ENCODE data around the gene SH3BP1.
"Not testable (repeated sequence)": the region's sequence is repeated elsewhere in the genome, so short reads cannot be mapped to it uniquely, and the experiment has no call there.

The SH3BP1 gene

DNA sequence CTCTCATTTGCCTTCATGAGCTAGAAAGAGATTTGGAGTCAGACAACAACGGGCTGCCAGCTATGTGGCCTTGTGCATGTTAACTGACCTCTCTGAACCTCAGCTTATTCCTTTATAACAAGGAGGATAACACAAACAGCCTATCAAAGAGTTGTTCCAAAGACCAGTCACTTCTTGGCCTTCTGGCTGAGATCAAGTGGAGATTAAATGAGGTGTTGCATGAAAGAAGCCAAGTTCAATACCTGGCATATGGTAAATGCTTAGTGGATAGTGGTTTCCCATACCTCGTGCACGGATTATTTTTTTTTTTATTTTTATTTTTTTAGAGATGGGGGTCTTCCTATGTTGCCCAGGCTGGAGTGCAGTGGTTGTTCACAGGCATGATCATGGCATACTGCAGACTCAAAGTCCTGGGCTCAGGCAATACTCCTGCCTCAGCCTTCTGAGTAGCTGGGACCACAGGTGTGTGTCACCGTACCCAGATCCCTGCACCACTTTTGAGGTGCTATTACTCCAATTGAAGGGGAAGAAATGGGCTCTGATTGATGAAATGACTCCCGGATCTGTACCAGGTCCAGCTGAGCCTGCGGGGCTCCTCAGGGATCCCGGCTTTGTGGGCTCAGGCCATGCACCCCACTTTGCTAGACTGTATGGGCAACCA is 40.9 kb downstream of the SH3BP1 start:
- DNase-seq: no peak

DNA sequence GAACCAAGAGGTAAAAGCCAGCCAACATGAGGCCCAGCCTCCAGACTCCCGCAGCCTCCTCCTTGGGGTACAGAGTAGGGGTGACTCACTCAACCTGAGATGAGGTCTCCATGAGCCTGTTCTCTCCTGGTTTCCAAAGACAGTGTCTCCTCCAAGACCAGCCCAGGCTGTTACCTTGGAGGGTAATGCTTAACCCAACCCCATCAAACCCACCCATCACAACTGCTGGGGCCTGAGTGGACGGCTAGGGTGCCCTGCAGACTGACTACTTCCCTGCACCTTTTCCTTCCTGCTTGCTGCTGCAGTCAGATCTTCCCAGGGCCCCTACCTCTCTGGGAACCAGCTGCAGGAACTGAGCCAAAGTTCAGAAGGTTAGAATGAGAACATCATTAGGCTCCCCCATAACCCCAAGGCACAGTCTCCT is 41.5 kb downstream of the SH3BP1 start:
- no peak for DNase-seq

DNA sequence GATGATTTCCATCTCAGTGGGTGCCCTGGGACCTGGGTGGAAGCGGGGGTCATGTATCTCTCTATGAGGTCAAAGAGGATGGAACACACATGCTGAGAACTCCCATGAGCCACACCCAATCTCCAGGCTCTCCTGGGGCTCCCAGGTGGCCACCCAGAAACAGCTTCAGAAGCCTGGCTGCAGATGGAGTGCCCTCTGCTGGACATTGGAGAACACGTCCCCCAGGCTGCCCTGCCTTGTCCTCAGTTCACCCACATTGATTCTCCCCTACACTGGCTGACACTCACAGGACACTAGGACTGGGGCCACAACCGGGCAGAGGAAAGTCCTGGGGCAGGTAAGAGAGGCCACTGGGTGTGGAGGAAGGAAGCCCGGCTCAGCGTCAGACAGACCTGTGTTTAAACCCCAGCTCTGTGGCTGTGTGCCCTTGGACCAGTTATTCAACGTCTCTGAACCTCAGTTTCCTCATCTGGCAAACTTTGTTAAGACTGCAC is 42.1 kb downstream of the SH3BP1 start:
- peak; percentile 35 for DNase-seq

DNA sequence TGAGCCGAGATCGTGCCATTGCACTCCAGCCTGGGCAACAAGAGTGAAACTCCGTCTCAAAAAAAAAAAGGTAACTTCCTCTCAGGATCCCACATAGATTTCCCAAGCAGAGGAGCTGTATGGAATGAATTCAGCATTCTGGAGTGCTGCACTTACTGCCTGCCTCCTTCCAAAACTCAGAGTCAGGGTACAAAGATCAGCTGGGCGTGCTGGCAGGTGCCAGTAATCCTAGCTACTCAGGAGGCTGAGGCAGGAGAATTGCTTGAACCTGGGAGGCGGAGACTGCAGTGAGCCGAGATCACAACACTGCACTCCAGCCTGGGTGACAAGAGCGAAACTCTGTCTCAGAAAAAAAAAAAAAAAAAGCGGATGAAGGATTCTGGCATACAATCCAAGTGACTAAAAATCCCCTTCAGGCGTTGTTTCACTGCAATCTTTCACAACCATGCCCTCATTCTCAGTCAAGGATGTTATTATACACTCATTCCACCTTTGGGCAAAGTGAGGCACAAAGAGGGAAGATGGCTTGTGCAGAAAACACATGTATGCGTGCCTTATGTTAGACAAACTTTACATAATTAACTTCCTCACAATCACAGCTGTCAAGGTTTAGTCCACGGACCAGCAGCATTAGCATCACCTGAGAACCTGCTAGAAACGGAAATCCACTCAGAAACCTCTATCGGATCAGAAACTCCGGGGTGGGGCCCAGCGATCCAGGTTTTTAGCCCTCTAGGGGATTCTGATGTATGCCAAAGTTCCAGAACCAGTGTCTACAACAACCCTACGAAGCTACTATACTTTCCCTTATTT is 45.5 kb downstream of the SH3BP1 start:
- no peak for DNase-seq

DNA sequence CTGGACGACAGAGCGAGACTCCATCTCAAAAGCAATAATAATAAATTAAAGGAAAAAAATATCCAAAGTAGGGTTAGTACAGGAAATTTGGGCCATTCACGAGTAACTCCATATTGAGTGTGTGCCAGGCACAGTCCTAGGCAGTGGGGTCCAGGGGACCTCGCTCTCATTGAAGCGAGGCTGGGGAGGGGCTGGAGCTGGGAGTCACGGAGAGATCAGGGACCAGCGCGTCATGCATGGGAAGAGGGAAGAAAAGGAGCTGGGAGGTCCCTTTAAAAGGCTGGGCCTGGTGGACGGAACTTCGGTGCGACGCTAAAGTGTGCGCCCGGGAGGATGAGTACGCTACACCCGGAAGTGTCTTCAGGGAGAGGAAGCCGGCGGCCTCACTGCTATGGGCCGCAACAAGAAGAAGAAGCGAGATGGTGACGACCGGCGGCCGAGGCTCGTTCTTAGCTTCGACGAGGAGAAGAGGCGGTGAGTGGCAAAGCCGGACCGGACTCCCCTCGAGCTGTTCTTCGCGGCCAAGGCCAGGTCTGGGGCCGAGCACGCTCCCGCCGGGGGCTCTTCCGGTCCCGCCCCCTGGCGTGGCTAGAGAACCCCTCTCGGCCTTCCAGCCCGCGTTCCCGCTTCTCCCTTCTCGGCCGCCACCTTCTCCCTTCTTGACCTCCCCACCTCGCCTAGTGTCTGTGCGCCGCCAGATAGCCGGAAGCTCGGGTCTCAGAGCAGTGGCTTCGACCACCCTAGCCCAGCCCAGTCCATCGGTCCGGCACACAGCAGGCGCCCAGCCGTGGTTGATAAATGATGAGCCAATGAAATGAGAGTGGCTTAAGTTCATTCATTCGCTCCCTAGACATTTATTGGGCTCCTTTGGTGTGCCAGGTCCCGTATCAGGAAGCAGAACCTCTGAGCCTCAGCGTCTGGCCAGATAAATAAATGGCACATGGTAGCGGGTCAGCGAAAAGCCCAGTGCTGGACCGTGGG is 46.8 kb downstream of the SH3BP1 start, which contains the start of gene NOL12:
Gene NOL12 (plus strand): TSS at position 342 of the 981 bp plus-strand sequence. CDS start 50 bp downstream, at position 392.
- DNase-seq: peak; percentile 67

DNA sequence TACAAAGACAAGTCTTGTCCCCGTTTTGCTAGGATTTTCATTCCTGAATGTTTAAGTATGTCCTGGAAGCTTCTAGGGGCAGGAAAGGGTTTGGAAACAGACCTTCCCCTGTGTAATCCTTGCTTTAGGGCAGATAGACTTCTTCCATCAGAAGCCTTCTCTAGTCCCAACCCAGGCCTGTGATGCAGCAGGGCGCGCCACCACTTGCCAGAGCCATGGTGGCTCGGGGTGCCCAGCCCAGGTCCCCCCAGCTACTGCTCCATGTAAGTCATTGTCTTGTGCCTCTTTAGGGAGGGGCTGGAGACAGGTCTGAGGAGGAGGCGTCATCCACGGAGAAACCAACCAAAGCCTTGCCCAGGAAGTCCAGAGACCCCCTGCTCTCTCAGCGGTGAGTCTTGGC is 50.9 kb downstream of the SH3BP1 start:
- DNase-seq: no peak

- no peak for DNase-seq
These were observed 51.5 kb downstream of the SH3BP1 start for GRCh38 chr22:37690901-37691504.

- no peak for DNase-seq
These were observed 53.3 kb downstream of the SH3BP1 start for GRCh38 chr22:37692627-37693285.

DNA sequence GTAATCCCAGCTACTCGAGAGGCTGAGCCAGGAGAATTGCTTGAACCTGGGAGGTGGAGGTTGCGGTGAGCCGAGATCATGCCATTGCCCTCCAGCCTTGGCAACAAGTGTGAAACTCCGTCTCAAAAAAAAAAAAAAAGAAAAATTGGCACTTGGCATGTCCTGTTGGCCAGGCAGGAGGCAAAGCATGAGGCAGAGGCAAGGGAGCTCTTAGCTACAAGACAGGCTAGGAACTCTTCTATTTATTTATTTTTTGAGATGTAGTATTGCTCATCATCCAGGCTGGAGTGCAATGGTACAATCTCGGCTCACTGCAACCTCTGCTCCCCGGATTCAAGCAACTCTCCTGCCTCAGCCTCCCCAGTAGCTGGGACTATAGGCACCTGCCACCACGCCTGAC is 54.7 kb downstream of the SH3BP1 start:
- not testable (repeated sequence) for DNase-seq

DNA sequence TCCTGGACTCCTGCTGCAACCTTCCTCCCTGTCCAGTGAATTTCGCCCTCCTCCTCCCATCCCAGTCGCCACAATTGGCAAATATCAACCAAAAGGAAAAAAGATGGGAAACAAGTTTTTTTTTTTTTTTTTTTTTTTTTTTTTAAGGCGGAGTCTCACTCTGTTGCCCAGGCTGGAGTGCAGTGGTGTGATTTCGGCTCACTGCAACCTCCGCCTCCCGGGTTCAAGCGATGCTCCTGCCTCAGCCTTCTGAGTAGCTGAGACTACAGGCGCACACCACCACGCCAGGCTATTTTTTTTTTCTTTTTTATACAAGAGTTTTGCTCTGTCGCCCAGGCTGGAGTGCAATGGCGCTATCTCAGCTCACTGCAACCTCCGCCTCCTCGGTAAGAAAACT is 56.8 kb downstream of the SH3BP1 start:
- DNase-seq: not testable (repeated sequence)

DNA sequence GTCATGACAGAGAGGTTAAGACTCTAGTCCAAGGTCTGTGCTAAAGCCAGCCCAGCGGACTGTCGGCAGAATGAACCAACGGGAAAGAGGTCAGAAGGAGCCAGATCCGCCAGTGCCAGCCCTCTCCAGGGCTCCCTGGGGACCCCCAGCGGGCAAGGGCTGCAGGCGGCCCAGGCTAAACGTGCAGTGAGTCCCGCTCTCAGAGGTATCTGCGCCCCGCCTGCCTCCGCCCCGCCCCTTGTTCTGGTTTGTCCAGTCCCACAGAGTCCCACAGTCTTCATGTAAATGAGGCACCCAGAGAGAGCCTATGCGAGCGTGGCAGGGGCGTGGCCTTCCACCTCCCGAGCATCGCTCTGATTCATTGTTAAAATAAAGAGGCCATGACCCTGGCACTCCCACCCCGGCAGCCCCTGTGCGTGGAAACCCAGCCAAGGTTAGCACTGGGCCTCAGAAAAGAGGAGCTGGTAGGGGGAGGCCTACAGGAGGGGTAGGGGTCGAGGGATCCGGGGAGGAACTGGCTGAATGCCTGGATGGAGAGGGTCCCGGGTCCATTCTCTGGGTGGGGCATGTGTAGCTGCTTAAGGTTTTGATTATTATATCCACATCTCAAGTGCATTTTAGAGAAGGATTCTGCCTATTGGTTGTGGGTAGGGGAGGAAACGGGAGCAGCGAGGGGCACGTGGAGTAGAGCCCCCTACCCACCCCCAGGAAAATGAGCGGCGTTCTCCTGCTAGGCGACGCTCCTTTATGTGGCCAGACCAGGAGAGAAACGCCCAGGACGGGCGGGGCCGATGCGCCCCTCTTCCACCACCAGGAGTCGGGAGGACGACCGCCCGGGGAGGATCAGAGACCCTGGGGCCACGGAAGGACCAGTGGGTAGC is 57.4 kb downstream of the SH3BP1 start, which contains the start of gene TRIOBP:
Gene TRIOBP (plus strand): TSS at position 392 of the 881 bp plus-strand sequence. CDS start 4,318 bp downstream, outside the sequence.
- DNase-seq: peak; percentile 94

- DNase-seq: no peak
These were observed 58.0 kb downstream of the SH3BP1 start for GRCh38 chr22:37697538-37697835.

GRCh38 chr22:37701141-37701786 is 61.8 kb downstream of the SH3BP1 start:
- DNase-seq: no peak

DNA sequence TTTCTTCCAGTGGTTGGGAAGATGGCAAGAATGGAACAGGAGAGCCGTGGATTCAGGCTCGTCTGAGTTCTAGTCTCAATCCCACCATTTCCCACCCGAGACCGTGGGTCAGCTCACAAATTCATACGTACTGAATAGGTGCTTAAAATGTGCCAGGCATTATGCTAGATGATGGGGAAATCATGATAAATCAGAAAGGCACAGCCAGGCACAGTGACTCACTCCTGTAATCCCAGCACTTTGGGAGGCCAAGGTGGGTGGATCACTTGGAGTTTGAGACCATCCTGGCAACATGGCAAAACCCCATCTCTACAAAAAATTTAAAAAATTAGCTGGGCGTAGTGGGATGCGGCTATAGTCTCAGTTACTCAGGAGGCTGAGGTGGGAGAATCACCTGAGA is 64.4 kb downstream of the SH3BP1 start:
- no peak for DNase-seq

DNA sequence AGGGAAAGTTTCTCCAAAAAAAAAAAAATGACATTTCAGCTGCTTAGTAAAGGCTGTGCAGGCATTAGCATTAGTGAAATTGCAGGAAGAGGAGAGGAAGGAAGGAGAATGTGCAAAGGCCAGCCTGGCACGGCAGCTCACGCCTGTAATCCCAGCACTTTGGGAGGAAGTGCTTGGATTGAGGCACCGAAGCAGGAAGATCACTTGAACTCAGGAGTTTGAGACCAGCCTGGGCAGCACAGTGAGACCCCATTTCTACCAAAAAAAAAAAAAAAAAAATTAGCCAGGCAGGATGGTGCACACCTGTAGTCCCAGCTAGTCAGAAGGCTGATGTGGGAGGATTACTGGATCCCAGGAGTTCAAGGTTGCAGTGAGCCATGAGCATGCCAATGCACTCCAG is 65.2 kb downstream of the SH3BP1 start:
- DNase-seq: no peak

DNA sequence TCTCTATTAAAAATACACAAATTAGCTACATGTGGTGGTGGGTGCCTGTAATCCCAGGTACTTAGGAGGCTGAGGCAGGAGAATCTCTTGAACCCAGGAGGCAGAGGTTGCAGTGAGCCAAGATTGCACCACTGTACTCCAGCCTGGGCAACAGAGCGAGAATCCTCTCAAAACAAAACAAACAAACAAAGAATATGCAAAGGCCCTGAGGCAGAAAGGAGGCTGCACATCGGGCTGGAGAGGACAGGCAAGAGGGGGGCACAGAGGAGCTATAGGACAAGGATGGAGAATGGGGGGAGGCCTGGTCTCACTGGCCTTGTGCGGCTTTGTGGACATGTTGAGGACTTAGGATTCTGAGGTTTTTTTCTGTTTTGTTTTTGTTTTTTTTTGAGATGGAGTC is 65.7 kb downstream of the SH3BP1 start:
- no peak for DNase-seq

Data from NCI-H1694 treated with DMSO at 0.1 percent for 48 hours (cell line).